GM12878 (cell line): Measurements from ENCODE around the gene LARP4. TPM values are rescaled to one million over a fixed set of nuclear protein-coding genes. Genes with fewer than 3 reads are reported as not detected.

ENCODE experiments used
- CUX1 ChIP-seq: IDR thresholded peaks from 2 replicates; pipeline ENCODE4 v1.6.1; 2012; ENCODE audit warnings: improper control_type of control experiment, low read depth, low read length; ENCODE audit not compliant: insufficient replicate concordance
- ETV6 ChIP-seq, 2 experiments: fragments of 450-650 bp in 1 of 2; IDR thresholded peaks in 1 of 2; conservative IDR thresholded peaks in 1 of 2; 2 replicates each; pipeline ENCODE4 v1.6.1; 2014; ENCODE audit warnings: antibody characterized with exemption in 1 of 2, borderline replicate concordance in 1 of 2, low read depth in 1 of 2, mild to moderate bottlenecking in 1 of 2, moderate library complexity in 1 of 2
- MTA3 ChIP-seq: IDR thresholded peaks from 2 replicates; pipeline ENCODE4 v1.6.1; 2012; ENCODE audit warnings: low read length, inconsistent platforms, borderline replicate concordance
- NR2C2 ChIP-seq: IDR thresholded peaks from 2 replicates; pipeline ENCODE4 v1.6.1; 2011; ENCODE audit warnings: borderline replicate concordance, low read depth; ENCODE audit not compliant: control insufficient read depth, insufficient read length
- POLR2AphosphoS5 ChIP-seq: IDR thresholded peaks from 2 replicates; pipeline ENCODE4 v1.6.1; 2011; ENCODE audit warnings: mild to moderate bottlenecking, low read length, inconsistent platforms
- SREBF1 ChIP-seq: IDR thresholded peaks from 2 replicates; pipeline ENCODE4 v1.6.1; 2012; ENCODE audit warnings: mild to moderate bottlenecking, low read length
- TAF1 ChIP-seq: IDR thresholded peaks from 2 replicates; pipeline ENCODE4 v1.6.1; 2011; ENCODE audit warnings: mild to moderate bottlenecking, low read depth, low read length, borderline replicate concordance
- TBL1XR1 ChIP-seq: IDR thresholded peaks from 2 replicates; pipeline ENCODE4 v1.6.1; 2012; ENCODE audit warnings: low read depth, low read length, improper control_type of control experiment
- TCF3 ChIP-seq: IDR thresholded peaks from 2 replicates; pipeline ENCODE4 v1.6.1; 2012; ENCODE audit warnings: low read depth, mild to moderate bottlenecking, low read length, borderline replicate concordance; ENCODE audit not compliant: insufficient read depth
- polyA plus RNA-seq, 11 experiments: library from polyadenylated mRNA; depleted of rRNA in 4 of 11; unstranded in 6 of 11; stranded (reverse) in 5 of 11; fragments of >200 nt; fragmentation: Nextera tagmentation in 4 of 11; fragmentation: Illumina TruSeq in 1 of 11; extraction: Ambion mirVana in 4 of 11; extraction: Trizol in 1 of 11; gene quantifications; 1 replicate in 1 of 11; 2 replicates in 10 of 11; pipeline versions ENCODE4 v1.2.1 to v1.2.3, GENCODE V29; 2011 to 2016; ENCODE audit warnings: inconsistent platforms in 2 of 11, missing spikeins in 2 of 11, low read depth in 1 of 11
- total RNA-seq, 4 experiments: library from RNA; depleted of rRNA in 3 of 4; stranded (reverse); fragments of >200 nt in 3 of 4; fragmentation: Illumina TruSeq in 1 of 4; extraction: Trizol in 1 of 4; gene quantifications; 2 replicates each; pipeline versions ENCODE4 v1.2.1 to v1.2.3, GENCODE V29; 2013 to 2021
- TF ChIP-seq, protein P1 (sequence below): fragments of 450-650 bp; IDR thresholded peaks from 2 replicates; pipeline ENCODE4 v1.6.1; 2017; ENCODE audit warnings: borderline replicate concordance

Gene LARP4
- total and polyA plus RNA-seq, 10 of the 15 experiments (the other 5 are each of a cell fraction or from before 2014, with no cell fraction given) = 24.1 to 72.6 (median 35.6) TPM

DNA sequence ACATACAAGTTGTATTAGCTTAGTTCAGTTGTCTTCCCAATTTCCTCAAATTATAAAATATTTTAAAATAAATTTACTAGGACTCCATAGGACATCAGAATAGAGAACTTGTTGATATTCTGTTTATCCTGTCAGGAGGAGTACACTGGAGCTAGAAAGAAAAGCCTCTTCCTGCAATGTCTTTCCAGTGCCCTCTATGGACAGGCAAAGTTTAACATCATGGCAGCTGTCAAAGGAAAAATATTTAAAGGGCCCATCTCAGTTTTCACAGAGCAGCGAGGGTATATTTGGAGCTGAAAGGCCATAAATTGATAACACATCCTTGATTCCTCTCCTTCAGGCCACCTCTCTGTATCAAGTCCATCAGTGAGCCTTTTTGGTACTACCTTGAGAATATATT lies 123.1 kb downstream of the LARP4 start (continued):
- TF ChIP-seq TBL1XR1 (no peak), MTA3 (no peak), CUX1 (no peak), POLR2AphosphoS5 (no peak), ETV6 (conservative IDR thresholded peaks at IDR 0.05 in 1 of 2, IDR thresholded peaks at IDR 0.05 in 1 of 2; ENCODE audit: borderline replicate concordance in 1 of 2, low read depth in 1 of 2) (no peak), NR2C2 (no peak), SREBF1 (no peak), TAF1 (no peak), TCF3 (no peak)
- TF ChIP-seq, protein P1, sequence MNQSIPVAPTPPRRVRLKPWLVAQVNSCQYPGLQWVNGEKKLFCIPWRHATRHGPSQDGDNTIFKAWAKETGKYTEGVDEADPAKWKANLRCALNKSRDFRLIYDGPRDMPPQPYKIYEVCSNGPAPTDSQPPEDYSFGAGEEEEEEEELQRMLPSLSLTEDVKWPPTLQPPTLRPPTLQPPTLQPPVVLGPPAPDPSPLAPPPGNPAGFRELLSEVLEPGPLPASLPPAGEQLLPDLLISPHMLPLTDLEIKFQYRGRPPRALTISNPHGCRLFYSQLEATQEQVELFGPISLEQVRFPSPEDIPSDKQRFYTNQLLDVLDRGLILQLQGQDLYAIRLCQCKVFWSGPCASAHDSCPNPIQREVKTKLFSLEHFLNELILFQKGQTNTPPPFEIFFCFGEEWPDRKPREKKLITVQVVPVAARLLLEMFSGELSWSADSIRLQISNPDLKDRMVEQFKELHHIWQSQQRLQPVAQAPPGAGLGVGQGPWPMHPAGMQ = no peak
